KOPT-K1 (cell line): ENCODE measurements around the gene DNMT1.

Experiments used
- H3K27ac ChIP-seq: fragments of 200-600 bp; sonication (generic); 2 replicates; pipeline ENCODE4 v1.5.1; 2016; ENCODE audit warnings: antibody characterized with exemption, mild to moderate bottlenecking, low read depth, low read length; ENCODE audit not compliant: poor library complexity, severe bottlenecking
- H3K36me3 ChIP-seq: fragments of 200-600 bp; sonication (generic); 2 replicates; pipeline ENCODE4 v1.5.1; 2017; ENCODE audit warnings: antibody characterized with exemption, mild to moderate bottlenecking, low read length, moderate library complexity; ENCODE audit not compliant: insufficient read depth
- H3K9me3 ChIP-seq: fragments of 200-600 bp; sonication (generic); 2 replicates; pipeline ENCODE4 v1.5.1; 2017; ENCODE audit warnings: antibody characterized with exemption, low read length, mild to moderate bottlenecking; ENCODE audit not compliant: insufficient read depth, poor library complexity, severe bottlenecking

Gene DNMT1

GRCh38 chr19:10146142-10146541 lies 48.6 kb downstream of the DNMT1 start:
- Histone ChIP-seq H3K27ac (no peak overlapping the region), H3K36me3 (peaks cover 99% of the 10 kb centered on the region), H3K9me3 (no peaks in the 10 kb centered on the region)

GRCh38 chr19:10145031-10145430 lies 49.7 kb downstream of the DNMT1 start:
- H3K36me3 ChIP-seq: peaks cover 99% of the 10 kb centered on the region
- no peak overlapping the region for H3K27ac ChIP-seq
- no peaks in the 10 kb centered on the region for H3K9me3 ChIP-seq

- Histone ChIP-seq H3K9me3 (no peaks in the 10 kb centered on the region), H3K36me3 (peaks cover 99% of the 10 kb centered on the region), H3K27ac (no peak overlapping the region)
These were observed 50.4 kb downstream of the DNMT1 start for GRCh38 chr19:10144361-10144760.

GRCh38 chr19:10143681-10144080 lies 51.1 kb downstream of the DNMT1 start:
- Histone ChIP-seq H3K9me3 (no peaks in the 10 kb centered on the region), H3K27ac (no peak overlapping the region), H3K36me3 (peaks cover 99% of the 10 kb centered on the region)

- Histone ChIP-seq H3K27ac (no peak overlapping the region), H3K9me3 (no peaks in the 10 kb centered on the region), H3K36me3 (peaks cover 100% of the 10 kb centered on the region)
These were observed 51.9 kb downstream of the DNMT1 start for GRCh38 chr19:10142701-10143375.

GRCh38 chr19:10141973-10142372 lies 52.8 kb downstream of the DNMT1 start:
- Histone ChIP-seq H3K27ac (no peak overlapping the region), H3K9me3 (no peaks in the 10 kb centered on the region), H3K36me3 (peaks cover 100% of the 10 kb centered on the region)

- H3K36me3 ChIP-seq: peaks cover 100% of the 10 kb centered on the region
- no peaks in the 10 kb centered on the region for H3K9me3 ChIP-seq
- no peak overlapping the region for H3K27ac ChIP-seq
These were observed 53.3 kb downstream of the DNMT1 start for GRCh38 chr19:10141479-10141878.

- Histone ChIP-seq H3K36me3 (peaks cover 100% of the 10 kb centered on the region), H3K9me3 (no peaks in the 10 kb centered on the region), H3K27ac (no peak overlapping the region)
These were observed 54.8 kb downstream of the DNMT1 start for GRCh38 chr19:10139952-10140351.

- Histone ChIP-seq H3K9me3 (no peaks in the 10 kb centered on the region), H3K36me3 (peaks cover 100% of the 10 kb centered on the region), H3K27ac (no peak overlapping the region)
These were observed 55.6 kb downstream of the DNMT1 start for GRCh38 chr19:10138879-10139795.

- Histone ChIP-seq H3K9me3 (no peaks in the 10 kb centered on the region), H3K27ac (no peak overlapping the region), H3K36me3 (peaks cover 100% of the 10 kb centered on the region)
These were observed 56.7 kb downstream of the DNMT1 start for GRCh38 chr19:10137751-10138682.

- Histone ChIP-seq H3K36me3 (peaks cover 100% of the 10 kb centered on the region), H3K9me3 (no peaks in the 10 kb centered on the region), H3K27ac (no peak overlapping the region)
These were observed 57.8 kb downstream of the DNMT1 start for GRCh38 chr19:10136936-10137335.

GRCh38 chr19:10135551-10136334 lies 59.0 kb downstream of the DNMT1 start:
- Histone ChIP-seq H3K36me3 (peaks cover 100% of the 10 kb centered on the region), H3K9me3 (no peaks in the 10 kb centered on the region), H3K27ac (no peak overlapping the region)

- H3K36me3 ChIP-seq: peaks cover 100% of the 10 kb centered on the region
- H3K9me3 ChIP-seq: no peaks in the 10 kb centered on the region
- H3K27ac ChIP-seq: no peak overlapping the region
These were observed 60.7 kb downstream of the DNMT1 start for GRCh38 chr19:10134040-10134439.

- Histone ChIP-seq H3K27ac (no peak overlapping the region), H3K9me3 (no peaks in the 10 kb centered on the region), H3K36me3 (peaks cover 100% of the 10 kb centered on the region)
These were observed 61.2 kb downstream of the DNMT1 start for GRCh38 chr19:10133596-10133995.
